ENCODE results near the gene ANKH. TPM values are rescaled to one million over a fixed set of nuclear protein-coding genes. Genes with fewer than 3 reads are reported as not detected.
A peak's percentile ranks its signal among the peaks of the same experiment; 100 is the strongest.
"Not testable (repeated sequence)": the region's sequence is repeated elsewhere in the genome, so short reads cannot be mapped to it uniquely, and the experiment has no call there.

The ANKH gene
- total and polyA plus RNA-seq, 3 experiments from 2014 or later, result 47.0 to 80.5 (median 80.0) TPM

DNA sequence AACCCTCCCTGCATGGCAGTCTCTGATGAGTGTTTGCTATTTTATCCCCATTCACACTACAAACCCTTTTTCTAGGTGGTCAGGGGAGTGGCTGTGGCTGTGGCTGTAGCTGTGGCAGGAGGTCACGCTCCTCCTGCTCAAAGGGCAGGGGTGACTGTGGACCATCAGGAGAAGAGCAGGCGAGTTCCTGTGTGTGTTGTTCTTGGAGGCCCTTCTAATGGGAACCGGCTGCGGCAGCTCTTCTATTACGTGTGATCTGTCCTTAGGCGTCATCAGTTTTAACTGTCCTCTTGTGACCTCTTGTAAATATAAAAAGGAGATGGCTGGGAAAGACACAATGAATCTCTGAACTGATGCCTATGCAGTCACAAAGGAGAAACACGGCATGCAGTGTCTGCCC is 65.1 kb downstream of the ANKH start:
- Histone ChIP-seq H3K4me3 (ENCODE audit: low read length) (no peak overlapping the region), H3K27ac (ENCODE audit: low read depth, low read length) (no peak overlapping the region), H3K9me3 (ENCODE audit: low read length) (no peaks in the 10 kb centered on the region), H3K4me1 (ENCODE audit: insufficient read depth, low read length) (peaks cover 22% of the 10 kb centered on the region), H3K36me3 (ENCODE audit: insufficient read depth, low read length) (no peaks in the 10 kb centered on the region), H3K27me3 (ENCODE audit: insufficient read depth, low read length, poor library complexity, severe bottlenecking) (no peaks in the 10 kb centered on the region)
- ChIA-PET CTCF (interaction anchor here (0.6 kb wide), 1 partner anchor 61 kb away, joined by 3 read pairs; no protein-coding TSS in a partner anchor), POLR2A (no interaction called here)
- DNase-seq, result no peak
- Mint-ChIP-seq H3K27me3 (no peaks in the 10 kb centered on the region), H3K36me3 (peaks cover 0 to 27% (median 6%) of the 10 kb centered on the region in 3 donors), H3K27ac (peak overlapping the region in 1 of 8 donors; percentile 53), H3K9me3 (no peaks in the 10 kb centered on the region), H3K4me3 (no peak overlapping the region), H3K4me1 (peaks cover 36 to 61% (median 60%) of the 10 kb centered on the region in 3 donors)

DNA sequence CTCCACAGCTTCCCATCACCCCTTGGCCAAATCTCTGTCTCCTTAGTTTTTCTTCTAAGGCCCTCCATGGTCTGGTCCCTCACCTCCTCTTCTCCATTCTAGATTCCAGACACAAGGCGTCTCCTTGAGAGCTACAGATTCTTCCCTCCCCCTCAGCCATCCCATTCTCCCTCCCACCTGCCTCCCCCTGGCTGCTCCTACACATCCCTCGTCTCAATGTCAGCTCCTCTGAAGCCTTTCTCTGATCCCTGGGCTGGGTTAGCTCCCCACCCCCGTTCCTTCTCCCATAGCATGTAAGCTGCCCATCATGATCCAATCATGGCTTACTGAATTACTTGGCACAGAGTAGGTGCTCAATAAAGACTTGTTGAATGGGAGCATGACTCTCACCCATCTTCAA is 69.0 kb downstream of the ANKH start:
- ChIA-PET POLR2A (no interaction called here), CTCF (no interaction called here)
- Mint-ChIP-seq H3K4me3 (no peak overlapping the region), H3K9me3 (no peaks in the 10 kb centered on the region), H3K4me1 (peaks cover 17 to 59% (median 54%) of the 10 kb centered on the region in 3 donors), H3K27me3 (no peaks in the 10 kb centered on the region), H3K27ac (peak overlapping the region in 3 of 8 donors; percentile 1 to 18 (median 11)), H3K36me3 (peaks cover 0 to 37% (median 10%) of the 10 kb centered on the region in 3 donors)
- H3K4me3 ChIP-seq (ENCODE audit: low read length), result no peak overlapping the region
- no peak overlapping the region for H3K27ac ChIP-seq (ENCODE audit: low read depth, low read length)
- no peaks in the 10 kb centered on the region for H3K27me3 ChIP-seq (ENCODE audit: insufficient read depth, low read length, poor library complexity, severe bottlenecking)
- DNase-seq, result no peak
- H3K36me3 ChIP-seq (ENCODE audit: insufficient read depth, low read length), result no peaks in the 10 kb centered on the region
- no peaks in the 10 kb centered on the region for H3K9me3 ChIP-seq (ENCODE audit: low read length)
- no peaks in the 10 kb centered on the region for H3K4me1 ChIP-seq (ENCODE audit: insufficient read depth, low read length)

DNA sequence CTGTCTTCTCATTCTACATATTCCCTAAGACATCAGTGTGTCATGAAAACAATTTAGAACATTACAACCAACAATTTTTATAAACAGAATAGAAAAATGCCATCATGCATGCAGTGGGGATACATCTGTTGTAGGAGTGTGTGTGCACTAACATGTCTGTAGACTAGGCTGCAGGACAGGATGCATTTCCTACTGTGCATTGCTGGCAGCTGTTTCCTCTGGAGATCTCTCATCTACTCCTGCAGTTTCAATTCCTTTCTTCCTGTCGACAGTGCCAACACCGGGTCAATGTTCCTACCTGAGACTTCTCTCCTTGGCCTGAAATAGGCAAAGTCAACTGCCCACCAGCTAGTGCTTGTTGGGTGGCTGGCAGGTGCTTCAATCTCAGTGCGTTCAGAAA is 69.8 kb downstream of the ANKH start:
- Mint-ChIP-seq H3K9me3 (no peaks in the 10 kb centered on the region), H3K27ac (peak overlapping the region in 5 of 8 donors; percentile 1 to 52 (median 11)), H3K27me3 (no peaks in the 10 kb centered on the region), H3K4me3 (no peak overlapping the region), H3K36me3 (peaks cover 0 to 41% (median 10%) of the 10 kb centered on the region in 3 donors), H3K4me1 (peaks cover 21 to 60% (median 55%) of the 10 kb centered on the region in 3 donors)
- no peak for DNase-seq
- Histone ChIP-seq H3K4me1 (ENCODE audit: insufficient read depth, low read length) (no peaks in the 10 kb centered on the region), H3K27ac (ENCODE audit: low read depth, low read length) (no peak overlapping the region), H3K36me3 (ENCODE audit: insufficient read depth, low read length) (no peaks in the 10 kb centered on the region), H3K27me3 (ENCODE audit: insufficient read depth, low read length, poor library complexity, severe bottlenecking) (no peaks in the 10 kb centered on the region), H3K4me3 (ENCODE audit: low read length) (no peak overlapping the region), H3K9me3 (ENCODE audit: low read length) (no peaks in the 10 kb centered on the region)
- CTCF ChIA-PET, result no interaction called here
- POLR2A ChIA-PET, result no interaction called here

DNA sequence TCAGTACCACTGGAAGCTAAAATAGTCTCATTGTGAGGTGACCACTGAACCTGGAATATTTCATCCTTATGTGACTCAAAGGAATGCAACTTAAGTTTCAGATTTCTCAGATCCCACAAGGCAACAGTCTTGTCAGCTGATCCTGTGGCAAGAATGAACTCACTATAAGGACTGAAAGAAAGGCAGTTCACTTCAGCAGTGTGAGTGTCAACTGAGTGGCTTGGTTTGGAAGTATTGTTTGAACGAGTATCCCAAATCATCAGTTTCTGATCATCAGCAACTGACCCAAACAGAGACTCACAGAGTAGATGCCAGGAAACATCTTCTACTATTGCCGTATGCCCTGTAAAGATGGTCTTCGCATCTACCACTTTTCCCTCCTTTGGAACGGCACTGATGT is 74.2 kb downstream of the ANKH start:
- H3K4me1 ChIP-seq (ENCODE audit: insufficient read depth, low read length); H3K27me3 ChIP-seq (ENCODE audit: insufficient read depth, low read length, poor library complexity, severe bottlenecking); CTCF ChIA-PET; H3K4me3 Mint-ChIP-seq; H3K4me3 ChIP-seq (ENCODE audit: low read length); H3K36me3 ChIP-seq (ENCODE audit: insufficient read depth, low read length); H3K27me3 Mint-ChIP-seq; H3K9me3 Mint-ChIP-seq; POLR2A ChIA-PET; DNase-seq; H3K27ac ChIP-seq (ENCODE audit: low read depth, low read length); H3K9me3 ChIP-seq (ENCODE audit: low read length): not testable (repeated sequence)
- H3K36me3 Mint-ChIP-seq, result peaks cover 0 to 33% (median 12%) of the 10 kb centered on the region in 3 donors
- peak overlapping the region in 1 of 8 donors; percentile 11 for H3K27ac Mint-ChIP-seq
- H3K4me1 Mint-ChIP-seq, result peaks cover 23 to 53% (median 49%) of the 10 kb centered on the region in 3 donors

DNA sequence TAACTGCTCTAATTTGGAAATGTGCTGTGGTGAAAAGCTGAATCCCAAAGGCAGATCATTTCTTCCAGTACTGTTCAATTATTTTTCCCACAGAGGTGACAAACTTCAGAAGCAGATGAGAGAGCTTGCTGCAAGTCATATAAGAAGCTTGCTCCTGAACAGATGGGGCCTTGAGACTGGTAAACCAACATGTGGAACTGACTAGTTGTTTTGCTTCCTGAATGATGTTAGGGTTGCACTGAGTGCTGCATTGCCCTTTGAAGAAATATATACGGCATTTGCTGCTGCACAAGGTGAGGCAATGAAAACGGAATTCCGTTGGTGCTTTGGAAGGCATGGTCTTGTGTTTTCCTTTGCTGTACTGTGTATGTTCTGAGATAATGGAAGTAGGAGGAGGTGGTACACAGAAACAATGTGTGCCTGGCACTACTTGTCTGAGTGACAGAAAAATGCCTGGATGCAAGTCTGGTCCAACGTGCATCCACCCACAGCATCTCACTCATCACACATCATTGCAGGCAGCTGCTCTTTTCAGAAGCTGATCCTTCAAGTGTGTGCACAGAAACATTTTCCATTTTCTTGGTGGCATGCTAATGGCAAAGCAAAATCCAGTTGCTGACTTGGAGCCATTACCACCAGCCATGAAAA is 76.9 kb downstream of the ANKH start:
- no peak overlapping the region for H3K27ac ChIP-seq (ENCODE audit: low read depth, low read length)
- no peaks in the 10 kb centered on the region for H3K9me3 ChIP-seq (ENCODE audit: low read length)
- peak overlapping the region in 1 of 8 donors; percentile 32 for H3K27ac Mint-ChIP-seq
- no peak overlapping the region for H3K4me3 ChIP-seq (ENCODE audit: low read length)
- peaks cover 36 to 59% (median 53%) of the 10 kb centered on the region in 3 donors for H3K4me1 Mint-ChIP-seq
- no peaks in the 10 kb centered on the region for H3K9me3 Mint-ChIP-seq
- no peaks in the 10 kb centered on the region for H3K27me3 ChIP-seq (ENCODE audit: insufficient read depth, low read length, poor library complexity, severe bottlenecking)
- POLR2A ChIA-PET, result no interaction called here
- no peak for DNase-seq
- CTCF ChIA-PET, result no interaction called here
- peaks cover 0 to 38% (median 21%) of the 10 kb centered on the region in 3 donors for H3K36me3 Mint-ChIP-seq
- no peak overlapping the region for H3K4me3 Mint-ChIP-seq
- H3K27me3 Mint-ChIP-seq, result no peaks in the 10 kb centered on the region
- peaks cover 7% of the 10 kb centered on the region for H3K4me1 ChIP-seq (ENCODE audit: insufficient read depth, low read length)
- no peaks in the 10 kb centered on the region for H3K36me3 ChIP-seq (ENCODE audit: insufficient read depth, low read length)

DNA sequence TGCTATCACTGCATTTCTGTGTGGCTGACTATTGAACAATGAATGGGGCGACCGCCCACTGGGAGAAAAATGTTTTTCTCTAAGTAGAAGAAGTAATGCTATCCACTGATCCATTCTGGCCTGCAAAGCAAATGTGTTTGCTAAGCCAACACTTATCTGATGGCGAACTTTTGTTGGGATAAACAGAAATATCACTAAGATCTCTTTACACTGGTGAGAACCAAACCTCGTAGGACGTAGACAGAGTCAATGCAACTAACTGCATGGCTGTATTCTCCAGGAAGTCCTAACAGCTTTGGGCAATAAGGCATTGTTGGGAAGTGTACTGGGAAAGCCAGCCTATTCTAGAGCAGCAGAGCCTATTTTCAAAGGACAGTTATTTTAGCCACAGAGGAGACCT is 77.7 kb downstream of the ANKH start:
- Histone ChIP-seq H3K36me3 (ENCODE audit: insufficient read depth, low read length) (no peaks in the 10 kb centered on the region), H3K4me1 (ENCODE audit: insufficient read depth, low read length) (peaks cover 7% of the 10 kb centered on the region), H3K27ac (ENCODE audit: low read depth, low read length) (no peak overlapping the region), H3K4me3 (ENCODE audit: low read length) (no peak overlapping the region), H3K27me3 (ENCODE audit: insufficient read depth, low read length, poor library complexity, severe bottlenecking) (no peaks in the 10 kb centered on the region), H3K9me3 (ENCODE audit: low read length) (no peaks in the 10 kb centered on the region)
- H3K9me3 Mint-ChIP-seq, result no peaks in the 10 kb centered on the region
- CTCF ChIA-PET, result no interaction called here
- POLR2A ChIA-PET, result no interaction called here
- peak overlapping the region in 1 of 8 donors; percentile 35 for H3K27ac Mint-ChIP-seq
- H3K4me3 Mint-ChIP-seq, result no peak overlapping the region
- H3K36me3 Mint-ChIP-seq, result peaks cover 0 to 38% (median 20%) of the 10 kb centered on the region in 3 donors
- H3K4me1 Mint-ChIP-seq, result peaks cover 36 to 59% (median 45%) of the 10 kb centered on the region in 3 donors
- no peaks in the 10 kb centered on the region for H3K27me3 Mint-ChIP-seq
- DNase-seq, result no peak

DNA sequence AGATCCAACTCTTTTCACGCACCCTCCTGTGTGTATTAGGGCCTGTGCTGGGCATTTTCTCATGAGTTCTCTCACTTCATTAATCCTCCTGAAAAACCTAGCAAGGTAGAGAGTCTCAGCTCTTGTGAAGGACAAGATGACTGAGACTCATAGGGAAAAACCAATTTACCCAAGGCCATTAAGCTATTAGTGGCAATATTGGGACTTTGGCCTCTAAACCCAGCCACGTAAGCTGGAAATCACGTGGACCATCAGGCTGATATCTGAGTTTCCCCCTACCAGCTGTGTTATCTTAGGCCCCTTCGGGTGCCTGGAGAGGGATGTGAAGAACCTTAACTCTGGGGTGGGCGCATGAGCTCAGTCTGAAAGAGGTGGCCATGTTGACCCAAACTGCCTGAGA is 80.7 kb downstream of the ANKH start:
- Histone ChIP-seq H3K4me3 (ENCODE audit: low read length) (no peak overlapping the region), H3K27ac (ENCODE audit: low read depth, low read length) (no peak overlapping the region), H3K9me3 (ENCODE audit: low read length) (no peaks in the 10 kb centered on the region), H3K4me1 (ENCODE audit: insufficient read depth, low read length) (peaks cover 7% of the 10 kb centered on the region), H3K27me3 (ENCODE audit: insufficient read depth, low read length, poor library complexity, severe bottlenecking) (no peaks in the 10 kb centered on the region), H3K36me3 (ENCODE audit: insufficient read depth, low read length) (no peaks in the 10 kb centered on the region)
- peak overlapping the region in 1 of 7 donors; percentile 38 for H3K4me3 Mint-ChIP-seq
- H3K27ac Mint-ChIP-seq, result peak overlapping the region in 4 of 8 donors; percentile 5 to 79 (median 59)
- H3K27me3 Mint-ChIP-seq, result no peaks in the 10 kb centered on the region
- H3K9me3 Mint-ChIP-seq, result no peaks in the 10 kb centered on the region
- peaks cover 0 to 28% (median 25%) of the 10 kb centered on the region in 3 donors for H3K36me3 Mint-ChIP-seq
- CTCF ChIA-PET, result interaction anchor here (0.6 to 1.1 kb wide), 2 partner anchors 9 to 45 kb away, joined by 3 read pairs; no protein-coding TSS in a partner anchor
- POLR2A ChIA-PET, result interaction anchor here (0.5 kb wide), 1 partner anchor 76 kb away, joined by 3 read pairs; no protein-coding TSS in a partner anchor
- H3K4me1 Mint-ChIP-seq, result peaks cover 41 to 60% (median 45%) of the 10 kb centered on the region in 3 donors
- DNase-seq, result no peak

DNA sequence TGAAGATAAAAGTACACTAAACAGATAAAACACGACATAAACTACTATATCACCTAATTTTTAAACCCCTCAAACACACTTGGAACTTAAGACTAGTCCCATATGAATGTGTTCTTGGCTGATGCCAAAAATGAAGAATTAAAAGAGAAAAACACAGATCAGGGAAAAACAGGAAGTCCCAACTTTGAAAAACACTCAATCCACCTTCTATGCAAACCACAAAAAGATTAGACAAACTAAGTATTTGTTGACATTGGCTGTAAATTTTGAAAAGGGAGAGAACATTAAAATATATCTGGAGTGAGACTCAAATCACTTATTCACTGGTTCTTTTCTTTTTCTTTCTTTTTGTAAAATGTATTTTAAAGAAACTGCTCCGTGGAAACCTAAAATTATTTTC is 81.4 kb downstream of the ANKH start:
- Mint-ChIP-seq H3K4me3 (peak overlapping the region in 1 of 7 donors; percentile 15), H3K9me3 (no peaks in the 10 kb centered on the region), H3K36me3 (peaks cover 0 to 27% (median 25%) of the 10 kb centered on the region in 3 donors), H3K4me1 (peaks cover 41 to 63% (median 45%) of the 10 kb centered on the region in 3 donors), H3K27me3 (no peaks in the 10 kb centered on the region), H3K27ac (peak overlapping the region in 6 of 8 donors; percentile 2 to 87 (median 56))
- no peak for DNase-seq
- H3K4me3 ChIP-seq (ENCODE audit: low read length), result no peak overlapping the region
- no peak overlapping the region for H3K27ac ChIP-seq (ENCODE audit: low read depth, low read length)
- H3K27me3 ChIP-seq (ENCODE audit: insufficient read depth, low read length, poor library complexity, severe bottlenecking), result no peaks in the 10 kb centered on the region
- POLR2A ChIA-PET, result no interaction called here
- H3K4me1 ChIP-seq (ENCODE audit: insufficient read depth, low read length), result peaks cover 7% of the 10 kb centered on the region
- CTCF ChIA-PET, result no interaction called here
- no peaks in the 10 kb centered on the region for H3K36me3 ChIP-seq (ENCODE audit: insufficient read depth, low read length)
- no peaks in the 10 kb centered on the region for H3K9me3 ChIP-seq (ENCODE audit: low read length)

Data from CD8-positive, alpha-beta memory T cell (primary cell).